Measurements from ENCODE around the gene HECW1. TPM values are rescaled to one million over a fixed set of nuclear protein-coding genes. Genes with fewer than 3 reads are reported as not detected.
A peak's percentile ranks its signal among the peaks of the same experiment; 100 is the strongest.

Gene HECW1
- total and polyA plus RNA-seq, 2 experiments from 2014 or later = 11.0 to 21.8 TPM

- H3K27ac Mint-ChIP-seq = peak overlapping the region; percentile 34; the same call in 1 of the 2 replicates
- no peak overlapping the region; the same call in 1 of the 2 replicates for H3K4me3 ChIP-seq
- no peaks in the 10 kb centered on the region for H3K36me3 ChIP-seq (ENCODE audit: insufficient read depth)
- peak overlapping the region; percentile 82; the same call in 1 of the 2 replicates for H3K27ac ChIP-seq (ENCODE audit: low read depth)
- H3K27me3 ChIP-seq (ENCODE audit: insufficient read depth) = no peaks in the 10 kb centered on the region
- H3K4me1 ChIP-seq (ENCODE audit: insufficient read depth) = peaks cover 40% of the 10 kb centered on the region
- H3F3A ChIP-seq (replicated peaks; ENCODE audit: low read depth) = no peaks in the 10 kb centered on the region
- H3K9me3 Mint-ChIP-seq = peaks cover 14% of the 10 kb centered on the region; the same call in 2 of the 3 replicates
- no peaks in the 10 kb centered on the region for H4K20me1 ChIP-seq (replicated peaks; ENCODE audit: insufficient read depth)
- TF ChIP-seq JUNB (IDR thresholded peaks at IDR 0.05; ENCODE audit: unreplicated experiment) (no peak), CTCF (conservative IDR thresholded peaks at IDR 0.05; ENCODE audit: low read depth in 2 of 2) (peak in 1 of 2 experiments; percentile 17; a peak in 1 of 4 replicates), NANOG (IDR thresholded peaks at IDR 0.05; ENCODE audit: borderline replicate concordance) (no peak)
- H3K79me2 ChIP-seq (replicated peaks; ENCODE audit: insufficient read depth) = no peaks in the 10 kb centered on the region
- peak overlapping the region; percentile 13 for H3K4me2 ChIP-seq
- peaks cover 3% of the 10 kb centered on the region for H3K27me3 Mint-ChIP-seq (ENCODE audit: insufficient read depth, low read depth, poor library complexity)
- H3K4me1 Mint-ChIP-seq = peaks cover 46% of the 10 kb centered on the region
- H3K4me3 Mint-ChIP-seq = no peak overlapping the region
- DNase-seq (ENCODE audit: low spot score) = peak; percentile 17
- no peaks in the 10 kb centered on the region for H3K9me2 ChIP-seq (ENCODE audit: insufficient read depth)
- peak; percentile 34 for ATAC-seq
- H2AFZ ChIP-seq = no peak overlapping the region
- peaks cover 27% of the 10 kb centered on the region; the same call in 2 of the 3 replicates for H3K36me3 Mint-ChIP-seq (ENCODE audit: low read depth)
Observed at GRCh38 chr7:43395351-43395750, 282.9 kb downstream of the HECW1 start.

GRCh38 chr7:43396187-43396740 is 283.8 kb downstream of the HECW1 start:
- Histone ChIP-seq H3K27ac (ENCODE audit: low read depth) (peak overlapping the region; percentile 82), H3K4me1 (ENCODE audit: insufficient read depth) (peaks cover 40% of the 10 kb centered on the region), H3K9me2 (ENCODE audit: insufficient read depth) (no peaks in the 10 kb centered on the region), H3K4me2 (peak overlapping the region; percentile 13), H2AFZ (no peak overlapping the region), H3K27me3 (ENCODE audit: insufficient read depth) (no peaks in the 10 kb centered on the region), H3F3A (replicated peaks; ENCODE audit: low read depth) (no peaks in the 10 kb centered on the region), H3K79me2 (replicated peaks; ENCODE audit: insufficient read depth) (no peaks in the 10 kb centered on the region), H4K20me1 (replicated peaks; ENCODE audit: insufficient read depth) (no peaks in the 10 kb centered on the region), H3K36me3 (ENCODE audit: insufficient read depth) (no peaks in the 10 kb centered on the region), H3K4me3 (peak overlapping the region; percentile 11)
- Mint-ChIP-seq H3K36me3 (ENCODE audit: low read depth) (peaks cover 34% of the 10 kb centered on the region), H3K9me3 (peaks cover 14% of the 10 kb centered on the region; the same call in 2 of the 3 replicates), H3K27me3 (ENCODE audit: insufficient read depth, low read depth, poor library complexity) (peaks cover 3% of the 10 kb centered on the region), H3K27ac (peak overlapping the region; percentile 76), H3K4me1 (peaks cover 46% of the 10 kb centered on the region), H3K4me3 (peak overlapping the region; percentile 37)
- TF ChIP-seq CREB1 (CRISPR knock-in tag; IDR thresholded peaks at IDR 0.05; ENCODE audit: low read depth) (no peak), EZH2phosphoT487 (IDR thresholded peaks at IDR 0.05; ENCODE audit: unreplicated experiment) (no peak), NANOG (IDR thresholded peaks at IDR 0.05; ENCODE audit: borderline replicate concordance) (peak; percentile 92), ZNF114 (CRISPR knock-in tag; IDR thresholded peaks at IDR 0.05) (no peak)
- TF ChIP-seq, protein P1, sequence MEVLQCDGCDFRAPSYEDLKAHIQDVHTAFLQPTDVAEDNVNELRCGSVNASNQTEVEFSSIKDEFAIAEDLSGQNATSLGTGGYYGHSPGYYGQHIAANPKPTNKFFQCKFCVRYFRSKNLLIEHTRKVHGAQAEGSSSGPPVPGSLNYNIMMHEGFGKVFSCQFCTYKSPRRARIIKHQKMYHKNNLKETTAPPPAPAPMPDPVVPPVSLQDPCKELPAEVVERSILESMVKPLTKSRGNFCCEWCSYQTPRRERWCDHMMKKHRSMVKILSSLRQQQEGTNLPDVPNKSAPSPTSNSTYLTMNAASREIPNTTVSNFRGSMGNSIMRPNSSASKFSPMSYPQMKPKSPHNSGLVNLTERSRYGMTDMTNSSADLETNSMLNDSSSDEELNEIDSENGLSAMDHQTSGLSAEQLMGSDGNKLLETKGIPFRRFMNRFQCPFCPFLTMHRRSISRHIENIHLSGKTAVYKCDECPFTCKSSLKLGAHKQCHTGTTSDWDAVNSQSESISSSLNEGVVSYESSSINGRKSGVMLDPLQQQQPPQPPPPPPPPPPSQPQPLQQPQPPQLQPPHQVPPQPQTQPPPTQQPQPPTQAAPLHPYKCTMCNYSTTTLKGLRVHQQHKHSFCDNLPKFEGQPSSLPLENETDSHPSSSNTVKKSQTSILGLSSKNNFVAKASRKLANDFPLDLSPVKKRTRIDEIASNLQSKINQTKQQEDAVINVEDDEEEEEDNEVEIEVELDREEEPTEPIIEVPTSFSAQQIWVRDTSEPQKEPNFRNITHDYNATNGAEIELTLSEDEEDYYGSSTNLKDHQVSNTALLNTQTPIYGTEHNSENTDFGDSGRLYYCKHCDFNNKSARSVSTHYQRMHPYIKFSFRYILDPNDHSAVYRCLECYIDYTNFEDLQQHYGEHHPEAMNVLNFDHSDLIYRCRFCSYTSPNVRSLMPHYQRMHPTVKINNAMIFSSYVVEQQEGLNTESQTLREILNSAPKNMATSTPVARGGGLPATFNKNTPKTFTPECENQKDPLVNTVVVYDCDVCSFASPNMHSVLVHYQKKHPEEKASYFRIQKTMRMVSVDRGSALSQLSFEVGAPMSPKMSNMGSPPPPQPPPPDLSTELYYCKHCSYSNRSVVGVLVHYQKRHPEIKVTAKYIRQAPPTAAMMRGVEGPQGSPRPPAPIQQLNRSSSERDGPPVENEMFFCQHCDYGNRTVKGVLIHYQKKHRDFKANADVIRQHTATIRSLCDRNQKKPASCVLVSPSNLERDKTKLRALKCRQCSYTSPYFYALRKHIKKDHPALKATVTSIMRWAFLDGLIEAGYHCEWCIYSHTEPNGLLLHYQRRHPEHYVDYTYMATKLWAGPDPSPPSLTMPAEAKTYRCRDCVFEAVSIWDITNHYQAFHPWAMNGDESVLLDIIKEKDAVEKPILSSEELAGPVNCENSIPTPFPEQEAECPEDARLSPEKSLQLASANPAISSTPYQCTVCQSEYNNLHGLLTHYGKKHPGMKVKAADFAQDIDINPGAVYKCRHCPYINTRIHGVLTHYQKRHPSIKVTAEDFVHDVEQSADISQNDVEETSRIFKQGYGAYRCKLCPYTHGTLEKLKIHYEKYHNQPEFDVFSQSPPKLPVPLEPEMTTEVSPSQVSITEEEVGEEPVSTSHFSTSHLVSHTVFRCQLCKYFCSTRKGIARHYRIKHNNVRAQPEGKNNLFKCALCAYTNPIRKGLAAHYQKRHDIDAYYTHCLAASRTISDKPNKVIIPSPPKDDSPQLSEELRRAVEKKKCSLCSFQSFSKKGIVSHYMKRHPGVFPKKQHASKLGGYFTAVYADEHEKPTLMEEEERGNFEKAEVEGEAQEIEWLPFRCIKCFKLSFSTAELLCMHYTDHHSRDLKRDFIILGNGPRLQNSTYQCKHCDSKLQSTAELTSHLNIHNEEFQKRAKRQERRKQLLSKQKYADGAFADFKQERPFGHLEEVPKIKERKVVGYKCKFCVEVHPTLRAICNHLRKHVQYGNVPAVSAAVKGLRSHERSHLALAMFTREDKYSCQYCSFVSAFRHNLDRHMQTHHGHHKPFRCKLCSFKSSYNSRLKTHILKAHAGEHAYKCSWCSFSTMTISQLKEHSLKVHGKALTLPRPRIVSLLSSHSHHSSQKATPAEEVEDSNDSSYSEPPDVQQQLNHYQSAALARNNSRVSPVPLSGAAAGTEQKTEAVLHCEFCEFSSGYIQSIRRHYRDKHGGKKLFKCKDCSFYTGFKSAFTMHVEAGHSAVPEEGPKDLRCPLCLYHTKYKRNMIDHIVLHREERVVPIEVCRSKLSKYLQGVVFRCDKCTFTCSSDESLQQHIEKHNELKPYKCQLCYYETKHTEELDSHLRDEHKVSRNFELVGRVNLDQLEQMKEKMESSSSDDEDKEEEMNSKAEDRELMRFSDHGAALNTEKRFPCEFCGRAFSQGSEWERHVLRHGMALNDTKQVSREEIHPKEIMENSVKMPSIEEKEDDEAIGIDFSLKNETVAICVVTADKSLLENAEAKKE (CRISPR knock-in tag; IDR thresholded peaks at IDR 0.05) = no peak
- TF ChIP-seq, protein P2, sequence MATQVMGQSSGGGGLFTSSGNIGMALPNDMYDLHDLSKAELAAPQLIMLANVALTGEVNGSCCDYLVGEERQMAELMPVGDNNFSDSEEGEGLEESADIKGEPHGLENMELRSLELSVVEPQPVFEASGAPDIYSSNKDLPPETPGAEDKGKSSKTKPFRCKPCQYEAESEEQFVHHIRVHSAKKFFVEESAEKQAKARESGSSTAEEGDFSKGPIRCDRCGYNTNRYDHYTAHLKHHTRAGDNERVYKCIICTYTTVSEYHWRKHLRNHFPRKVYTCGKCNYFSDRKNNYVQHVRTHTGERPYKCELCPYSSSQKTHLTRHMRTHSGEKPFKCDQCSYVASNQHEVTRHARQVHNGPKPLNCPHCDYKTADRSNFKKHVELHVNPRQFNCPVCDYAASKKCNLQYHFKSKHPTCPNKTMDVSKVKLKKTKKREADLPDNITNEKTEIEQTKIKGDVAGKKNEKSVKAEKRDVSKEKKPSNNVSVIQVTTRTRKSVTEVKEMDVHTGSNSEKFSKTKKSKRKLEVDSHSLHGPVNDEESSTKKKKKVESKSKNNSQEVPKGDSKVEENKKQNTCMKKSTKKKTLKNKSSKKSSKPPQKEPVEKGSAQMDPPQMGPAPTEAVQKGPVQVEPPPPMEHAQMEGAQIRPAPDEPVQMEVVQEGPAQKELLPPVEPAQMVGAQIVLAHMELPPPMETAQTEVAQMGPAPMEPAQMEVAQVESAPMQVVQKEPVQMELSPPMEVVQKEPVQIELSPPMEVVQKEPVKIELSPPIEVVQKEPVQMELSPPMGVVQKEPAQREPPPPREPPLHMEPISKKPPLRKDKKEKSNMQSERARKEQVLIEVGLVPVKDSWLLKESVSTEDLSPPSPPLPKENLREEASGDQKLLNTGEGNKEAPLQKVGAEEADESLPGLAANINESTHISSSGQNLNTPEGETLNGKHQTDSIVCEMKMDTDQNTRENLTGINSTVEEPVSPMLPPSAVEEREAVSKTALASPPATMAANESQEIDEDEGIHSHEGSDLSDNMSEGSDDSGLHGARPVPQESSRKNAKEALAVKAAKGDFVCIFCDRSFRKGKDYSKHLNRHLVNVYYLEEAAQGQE (IDR thresholded peaks at IDR 0.05; ENCODE audit: unreplicated experiment) = no peak
- ATAC-seq = peak; percentile 57
- peak; percentile 40 for DNase-seq (ENCODE audit: low spot score)
